ENCODE results near the gene RNF44.

The RNF44 gene

GRCh38 chr5:176528301-176528700, 8.9 kb downstream of the RNF44 start:
- DNase-seq (ENCODE audit: low read depth): no peak
- TF ChIP-seq CTCF (conservative IDR thresholded peaks at IDR 0.05; ENCODE audit: control insufficient read depth, insufficient read depth, low read depth, low read length): no peak
- H3K4me3 ChIP-seq (ENCODE audit: control insufficient read depth, low read depth, low read length): no peak overlapping the region

GRCh38 chr5:176527246-176528222, 9.7 kb downstream of the RNF44 start:
- no peak for TF ChIP-seq CTCF (conservative IDR thresholded peaks at IDR 0.05; ENCODE audit: control insufficient read depth, insufficient read depth, low read depth, low read length)
- no peak for DNase-seq (ENCODE audit: low read depth)

GRCh38 chr5:176526462-176526861, 10.7 kb downstream of the RNF44 start:
- DNase-seq (ENCODE audit: low read depth): no peak
- TF ChIP-seq CTCF (conservative IDR thresholded peaks at IDR 0.05; ENCODE audit: control insufficient read depth, insufficient read depth, low read depth, low read length): no peak
- H3K4me3 ChIP-seq (ENCODE audit: control insufficient read depth, low read depth, low read length): no peak overlapping the region

More at GRCh38 chr5:176527246-176528222, 9.7 kb downstream of the RNF44 start:
- H3K4me3 ChIP-seq (ENCODE audit: control insufficient read depth, low read depth, low read length): no peak overlapping the region

- no peak for DNase-seq (ENCODE audit: low read depth)
- H3K4me3 ChIP-seq (ENCODE audit: control insufficient read depth, low read depth, low read length): no peak overlapping the region
- no peak for TF ChIP-seq CTCF (conservative IDR thresholded peaks at IDR 0.05; ENCODE audit: control insufficient read depth, insufficient read depth, low read depth, low read length)
These were observed 11.5 kb downstream of the RNF44 start for GRCh38 chr5:176525677-176526076.

GRCh38 chr5:176524987-176525386, 12.2 kb downstream of the RNF44 start:
- DNase-seq (ENCODE audit: low read depth): no peak
- H3K4me3 ChIP-seq (ENCODE audit: control insufficient read depth, low read depth, low read length): no peak overlapping the region
- no peak for TF ChIP-seq CTCF (conservative IDR thresholded peaks at IDR 0.05; ENCODE audit: control insufficient read depth, insufficient read depth, low read depth, low read length)

GRCh38 chr5:176524138-176524537, 13.1 kb downstream of the RNF44 start:
- no peak for TF ChIP-seq CTCF (conservative IDR thresholded peaks at IDR 0.05; ENCODE audit: control insufficient read depth, insufficient read depth, low read depth, low read length)
- H3K4me3 ChIP-seq (ENCODE audit: control insufficient read depth, low read depth, low read length): no peak overlapping the region
- no peak for DNase-seq (ENCODE audit: low read depth)
